HG03280 (cell line): ENCODE data around the gene SLFN14.
"Not testable (repeated sequence)": the region's sequence is repeated elsewhere in the genome, so short reads cannot be mapped to it uniquely, and the experiment has no call there.

Experiments used
- ATAC-seq: cut with Tn5 transposase; IDR thresholded peaks from one replicate; pipeline ENCODE4 v1.9.1; 2021; ENCODE audit warnings: mild to moderate bottlenecking, moderate library complexity; ENCODE audit not compliant: unreplicated experiment

The SLFN14 gene

DNA sequence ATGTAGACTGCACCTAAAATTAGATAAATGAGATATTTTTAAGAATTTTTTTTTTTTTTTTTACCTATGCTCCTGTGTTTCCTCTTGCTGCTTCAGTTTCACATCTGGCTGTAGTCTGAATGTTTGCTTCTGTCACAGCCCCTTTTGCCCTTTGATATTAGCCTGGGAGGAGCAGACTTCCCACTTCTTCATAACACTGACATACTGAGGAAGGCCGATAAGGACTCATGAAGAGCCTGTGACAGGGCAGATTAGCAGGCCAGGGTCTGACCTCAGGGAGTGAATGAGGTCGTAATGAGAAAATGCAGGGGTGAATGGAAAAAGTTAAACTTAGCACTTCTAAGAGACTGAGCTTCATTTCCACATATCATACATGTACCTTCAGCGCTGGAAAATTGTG is at the start of gene SLFN14:
TSS of gene SLFN14 (minus strand) at position 117 of the 400 bp plus-strand sequence. CDS start 2,757 bp downstream, outside the sequence.
- no peak for ATAC-seq

DNA sequence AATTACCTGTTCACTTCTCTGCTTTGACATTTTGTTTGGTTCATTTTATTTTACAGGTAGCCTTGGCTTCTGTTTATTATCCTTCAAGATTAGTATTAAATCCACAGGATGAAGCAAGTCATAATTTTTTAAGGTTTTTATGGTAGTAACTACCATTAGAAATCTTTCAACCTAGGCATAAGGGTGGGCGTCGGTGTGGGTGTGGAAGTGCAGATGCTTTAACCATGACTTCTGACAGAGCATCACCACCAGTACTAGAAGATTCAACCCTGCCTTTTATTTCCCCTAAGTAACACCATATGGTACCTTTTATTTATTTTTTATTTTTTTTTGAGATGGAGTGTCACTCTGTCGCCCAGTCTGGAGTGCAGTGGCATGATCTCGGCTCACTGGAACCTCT is 49.2 kb upstream of the SLFN14 start:
- ATAC-seq, result no peak

DNA sequence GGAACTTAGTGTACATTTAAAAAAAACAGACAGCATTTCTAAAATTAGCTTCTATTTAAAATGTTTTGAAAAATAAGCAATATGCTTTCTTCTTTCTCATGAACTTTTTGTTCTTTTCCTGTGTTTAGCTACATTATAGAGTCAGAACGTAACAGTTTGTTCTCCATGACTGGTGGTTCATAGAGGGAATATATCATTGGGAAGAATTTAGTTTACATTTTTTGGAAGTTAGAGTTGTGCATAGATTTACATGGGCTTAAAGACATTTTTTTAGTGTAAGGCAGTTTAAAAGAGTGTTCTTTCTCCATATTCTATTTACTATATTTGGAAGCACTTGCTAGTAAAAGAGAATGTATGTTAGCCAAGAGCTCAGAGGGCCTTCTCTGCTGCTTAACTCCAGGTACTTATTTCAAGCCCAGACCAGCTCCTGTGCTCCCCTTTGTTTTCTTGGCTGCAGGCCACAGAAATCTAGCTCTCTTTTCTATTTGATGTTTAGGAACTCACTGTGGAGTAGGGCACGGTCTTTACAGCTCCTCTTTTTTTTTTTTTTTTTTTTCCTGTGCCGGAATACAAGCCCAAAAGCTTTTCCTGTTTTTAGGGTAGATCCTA is 46.7 kb upstream of the SLFN14 start:
- no peak for ATAC-seq

DNA sequence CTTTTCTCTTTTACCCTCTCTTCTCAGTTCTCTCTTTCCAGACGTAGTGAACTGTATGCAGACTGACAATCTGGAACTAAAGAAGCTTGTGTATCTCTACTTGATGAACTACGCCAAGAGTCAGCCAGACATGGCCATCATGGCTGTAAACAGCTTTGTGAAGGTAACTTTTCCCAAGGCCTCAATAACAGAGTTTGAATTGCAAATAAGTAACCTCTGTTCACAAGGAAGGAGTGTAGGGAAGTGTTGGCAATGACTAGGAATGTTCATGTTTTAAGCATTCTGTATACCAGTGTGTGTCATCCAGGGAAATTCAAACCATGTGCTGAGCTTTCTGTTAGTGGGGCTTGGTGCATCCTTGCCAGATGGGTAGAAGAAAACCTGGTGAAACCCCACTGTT is 45.1 kb upstream of the SLFN14 start:
- no peak for ATAC-seq

DNA sequence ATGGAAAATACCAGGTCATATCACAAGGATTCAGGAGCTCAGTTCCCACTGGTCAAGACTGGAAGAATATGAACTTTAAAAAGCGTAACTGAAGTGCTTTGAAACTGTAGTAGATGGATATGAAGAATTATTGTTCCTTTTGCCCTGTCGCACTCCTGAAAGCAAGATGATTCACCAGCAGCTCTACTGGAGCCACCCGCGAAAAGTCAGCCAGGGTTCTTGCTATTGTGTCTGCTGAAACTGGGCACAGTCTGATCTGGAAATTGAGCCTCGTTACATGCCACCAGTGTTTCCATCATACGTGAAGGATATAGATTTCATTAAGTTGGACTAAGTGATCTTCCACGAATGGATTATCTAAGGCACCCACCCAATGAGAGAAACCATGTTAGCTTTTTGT is 43.1 kb upstream of the SLFN14 start:
- no peak for ATAC-seq

DNA sequence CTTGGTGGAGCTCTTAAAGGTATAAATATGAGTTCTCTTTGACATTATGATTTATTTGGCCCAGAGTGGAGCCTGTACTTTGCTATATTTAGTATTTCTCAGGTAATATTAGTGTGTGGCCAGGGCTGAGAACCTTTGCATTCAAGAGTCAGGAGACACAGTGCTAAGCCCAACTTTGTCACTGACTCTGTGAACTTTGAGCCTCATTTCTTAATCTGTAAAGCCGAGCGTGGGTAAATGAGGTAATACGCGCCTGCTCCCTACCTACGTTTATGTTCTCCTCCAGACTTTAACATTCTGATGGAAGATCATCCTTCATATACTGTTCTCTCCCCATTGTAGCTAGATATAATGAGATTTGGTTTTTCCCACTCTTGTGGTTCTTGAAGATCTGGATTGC is 37.0 kb upstream of the SLFN14 start:
- ATAC-seq, result no peak

DNA sequence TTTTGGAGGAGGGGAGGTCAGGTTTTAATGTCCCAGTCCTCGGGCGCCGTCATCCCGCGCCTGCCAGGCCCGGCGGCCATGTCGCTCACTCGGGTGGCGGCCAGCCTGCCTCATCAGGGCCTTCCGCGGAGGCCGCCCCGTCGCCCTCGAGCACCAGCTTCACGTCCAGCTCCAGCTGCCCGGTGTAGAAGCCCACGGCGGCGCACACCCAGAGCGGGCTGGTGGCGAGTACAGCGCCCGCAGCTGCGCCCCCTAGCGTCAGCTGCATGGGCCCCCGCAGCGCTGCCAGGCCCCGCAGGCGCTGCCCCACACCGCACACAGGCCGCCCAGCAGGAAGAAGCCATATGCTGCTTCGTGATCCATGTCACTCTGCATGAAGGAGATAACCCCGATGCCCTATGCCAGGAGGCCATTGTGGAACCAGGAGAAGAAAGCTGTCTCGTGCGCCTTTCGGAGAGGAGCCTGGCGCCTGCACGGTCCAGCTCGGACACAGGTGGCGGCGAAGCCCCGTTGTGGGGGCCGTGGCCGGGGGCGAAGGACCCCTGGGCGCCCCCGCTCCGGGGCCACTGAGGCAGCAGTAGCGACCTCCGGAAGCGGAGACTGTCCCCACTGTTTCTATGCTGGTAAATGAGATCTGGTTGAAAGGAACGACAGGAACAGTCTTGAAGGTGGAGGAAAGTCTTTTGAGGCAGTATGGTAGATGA is 36.1 kb upstream of the SLFN14 start:
- no peak for ATAC-seq

DNA sequence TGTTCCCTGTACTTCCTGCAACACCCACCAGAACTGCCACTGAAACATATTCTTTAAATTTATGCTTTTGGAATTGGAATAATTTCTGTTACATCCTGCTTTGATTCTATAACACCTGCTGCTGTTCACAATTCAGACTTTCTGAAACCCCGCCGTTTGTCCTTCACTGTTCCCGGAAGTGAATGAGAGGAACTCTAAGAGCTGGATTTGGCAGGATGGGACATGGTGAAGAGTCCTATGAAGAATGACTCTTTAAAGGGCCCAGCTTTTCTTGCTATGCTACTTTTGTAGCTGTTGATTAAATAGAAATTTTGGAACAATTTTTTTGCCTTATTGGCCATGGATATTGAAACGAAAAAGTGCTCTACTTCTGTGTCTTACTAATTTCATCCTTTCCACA is 35.5 kb upstream of the SLFN14 start:
- ATAC-seq, result no peak

DNA sequence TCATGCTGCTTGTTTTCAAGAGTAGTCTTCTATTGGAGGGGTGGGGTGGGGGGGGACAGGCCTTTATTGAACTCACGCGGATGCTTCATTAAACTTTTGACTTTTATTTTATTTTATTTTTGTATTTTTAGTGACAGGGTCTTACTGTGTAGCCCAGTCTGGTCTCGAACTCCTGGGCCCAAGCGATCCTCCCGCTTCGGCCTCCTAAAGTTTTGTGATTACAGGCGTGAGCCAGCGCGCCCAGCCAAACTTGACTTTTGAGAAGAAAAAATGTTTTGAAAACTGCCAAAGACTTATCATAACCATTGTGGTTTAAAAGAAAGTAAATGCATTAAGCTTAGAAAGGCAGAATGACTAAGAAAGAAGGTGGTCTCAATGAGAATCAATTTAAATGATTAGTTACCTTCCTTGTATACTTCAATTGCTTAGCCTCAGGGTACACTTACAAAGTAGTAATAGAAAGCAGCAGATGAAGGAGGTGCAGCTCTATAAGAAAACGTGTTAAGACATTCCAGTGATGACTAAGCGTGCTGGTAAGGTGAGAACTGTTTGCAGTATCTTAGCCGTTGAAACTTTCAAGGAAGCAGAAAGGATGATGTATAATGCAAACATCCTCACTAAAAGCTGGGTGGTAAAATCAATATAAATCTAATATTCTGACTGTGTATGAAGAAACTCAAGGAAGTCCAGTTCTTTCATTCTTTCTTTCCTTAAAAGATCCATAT is 27.7 kb upstream of the SLFN14 start:
- ATAC-seq, result no peak

DNA sequence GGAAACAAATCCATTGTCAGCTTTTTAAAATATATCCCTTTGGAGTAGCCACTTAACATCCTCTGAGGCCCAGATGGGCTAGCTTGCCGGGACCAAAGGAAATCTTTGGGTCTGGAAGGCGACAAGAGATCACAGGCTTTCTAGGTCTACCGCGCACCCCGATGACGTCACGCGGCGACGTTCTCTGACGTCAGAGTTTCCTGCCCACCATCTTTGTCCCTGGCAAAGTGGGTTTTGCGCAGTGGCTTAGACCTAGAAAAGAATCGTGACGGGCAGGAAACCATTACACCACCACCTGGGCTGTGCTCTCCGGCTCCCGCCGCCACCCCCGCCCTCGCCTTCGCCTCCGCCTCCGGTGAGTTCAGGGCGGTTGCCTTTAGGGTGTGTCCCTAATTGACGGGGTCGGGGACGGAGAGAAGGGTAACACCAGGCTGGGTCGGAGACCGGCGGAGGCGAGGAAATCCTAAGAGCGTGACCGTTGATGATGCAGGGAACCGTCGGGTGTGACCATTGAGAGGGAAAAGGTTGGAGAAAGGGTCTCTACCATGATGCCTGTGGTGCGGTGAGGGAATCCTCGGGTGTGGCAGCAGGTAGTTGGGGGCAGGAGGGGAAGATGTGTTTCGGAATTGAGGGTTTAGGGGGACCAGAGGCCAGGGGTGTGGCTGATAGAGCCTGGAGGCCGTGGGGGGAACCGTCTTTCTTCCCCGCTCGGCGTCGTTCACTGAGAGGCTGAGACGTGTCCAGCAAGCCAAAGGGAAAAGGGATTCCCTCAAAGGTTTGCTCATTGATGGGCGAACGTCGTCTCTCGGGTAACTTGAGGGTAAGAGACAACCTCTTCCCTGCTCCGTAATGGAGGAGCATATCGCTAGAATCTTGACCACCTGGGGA is 26.7 kb upstream of the SLFN14 start, which contains the start of gene AP2B1:
TSS of gene AP2B1 (plus strand) at position 249 of the 888 bp plus-strand sequence. CDS start 6,709 bp downstream, outside the sequence.
- ATAC-seq, result peak; percentile 93

DNA sequence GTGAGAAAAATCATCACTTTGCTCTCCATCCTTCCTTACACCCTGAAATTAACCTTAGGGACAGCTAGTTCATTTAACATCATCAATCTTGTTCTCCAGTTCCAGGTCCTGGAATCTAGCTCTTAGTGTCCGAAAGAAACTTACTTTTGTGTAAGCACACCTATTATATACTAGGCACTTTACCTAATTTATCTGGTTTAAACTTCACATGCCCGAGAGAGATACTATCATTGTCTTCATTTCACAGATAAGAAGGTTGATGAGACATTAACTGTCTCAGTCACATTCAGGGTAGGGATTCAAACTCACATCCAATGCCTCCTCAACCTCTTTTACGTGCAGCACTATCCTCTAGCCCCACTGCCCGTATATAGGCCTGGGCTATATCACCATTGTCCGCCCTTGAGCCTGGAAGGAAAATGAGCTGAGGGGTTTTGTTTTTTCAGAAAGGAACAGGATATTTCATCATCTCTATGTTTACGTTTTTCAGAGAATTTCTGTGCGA is 26.0 kb upstream of the SLFN14 start:
- no peak for ATAC-seq

DNA sequence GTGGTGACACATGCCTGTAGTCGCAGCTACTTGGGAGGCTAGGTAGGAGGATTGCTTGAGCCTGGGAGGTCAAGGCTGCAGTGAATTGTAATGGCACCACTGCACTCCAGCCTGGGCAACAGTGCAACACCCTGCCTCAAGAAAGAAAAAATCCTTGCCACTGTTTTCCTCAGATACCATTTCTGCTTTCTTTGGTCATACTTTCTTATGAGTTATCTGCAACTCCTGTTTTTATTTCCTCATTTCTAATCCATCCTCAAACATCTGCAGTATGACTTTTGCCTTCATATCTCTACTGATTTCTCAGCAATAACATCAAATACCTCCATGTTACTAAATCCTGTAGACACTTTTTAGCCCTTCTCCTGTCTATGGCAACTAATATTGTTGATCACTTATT is 23.4 kb upstream of the SLFN14 start:
- ATAC-seq, result no peak

DNA sequence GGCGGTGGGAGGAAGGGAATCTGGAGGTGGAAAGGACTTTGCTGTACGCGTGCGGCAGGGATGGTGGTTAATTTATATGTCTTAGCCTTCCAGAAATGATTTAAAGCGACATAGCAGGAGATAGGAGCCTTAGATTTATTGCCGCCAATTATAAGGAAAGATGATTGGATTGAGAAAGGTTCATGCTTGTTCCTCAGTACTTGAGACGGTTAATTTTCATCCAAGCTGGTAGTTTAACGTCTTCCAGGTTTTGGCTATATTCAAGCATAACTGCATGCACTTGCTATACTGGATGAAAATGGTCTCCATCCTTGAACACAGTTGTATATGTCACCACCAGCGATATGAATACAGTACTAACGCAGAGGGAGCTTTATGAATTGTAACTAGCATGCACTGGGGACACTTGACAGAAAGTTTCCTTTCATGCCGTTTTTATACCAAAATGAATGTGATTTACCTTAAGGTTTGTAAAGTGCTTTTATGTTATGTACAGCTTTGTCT is 18.4 kb upstream of the SLFN14 start:
- ATAC-seq, result no peak

DNA sequence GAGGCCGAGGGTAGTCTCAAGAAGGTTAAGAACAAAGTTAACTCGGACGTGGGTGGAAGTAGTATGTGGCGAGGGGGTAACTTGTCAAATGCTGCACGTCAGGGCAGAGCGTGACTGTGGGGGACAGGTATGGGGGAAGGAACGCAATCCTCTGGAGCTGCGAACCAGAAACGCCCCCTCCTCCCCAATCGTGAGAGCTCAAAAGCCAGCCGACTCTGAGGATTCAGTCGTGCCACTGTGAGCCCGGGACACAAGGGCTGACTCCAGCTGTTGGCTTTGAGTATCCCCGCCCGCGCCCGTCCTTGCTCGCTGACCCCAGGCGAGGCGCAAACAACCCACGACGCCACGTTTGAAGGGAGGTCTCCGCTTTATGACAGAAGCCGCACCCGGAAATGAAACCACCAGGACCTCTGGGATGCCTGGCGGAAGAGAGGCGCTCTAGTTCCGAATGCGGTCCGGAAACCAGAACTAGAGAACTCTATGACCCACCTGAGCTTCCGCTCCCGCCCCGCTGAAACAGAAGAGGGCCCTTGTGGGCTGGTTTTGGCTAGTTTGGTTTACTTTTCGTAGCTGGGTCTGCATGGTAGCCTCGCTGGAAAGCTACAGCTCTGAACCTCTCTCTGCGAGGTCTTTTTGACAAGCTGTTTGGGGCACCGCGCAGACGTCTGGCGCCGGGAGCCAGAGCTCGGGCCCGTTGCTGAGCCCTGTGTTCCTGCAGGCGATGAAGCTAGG is 17.7 kb upstream of the SLFN14 start, which contains the start of gene PEX12:
TSS of gene PEX12 (minus strand) at position 375 of the 732 bp plus-strand sequence. CDS start 550 bp downstream, outside the sequence.
- ATAC-seq, result peak; percentile 84

DNA sequence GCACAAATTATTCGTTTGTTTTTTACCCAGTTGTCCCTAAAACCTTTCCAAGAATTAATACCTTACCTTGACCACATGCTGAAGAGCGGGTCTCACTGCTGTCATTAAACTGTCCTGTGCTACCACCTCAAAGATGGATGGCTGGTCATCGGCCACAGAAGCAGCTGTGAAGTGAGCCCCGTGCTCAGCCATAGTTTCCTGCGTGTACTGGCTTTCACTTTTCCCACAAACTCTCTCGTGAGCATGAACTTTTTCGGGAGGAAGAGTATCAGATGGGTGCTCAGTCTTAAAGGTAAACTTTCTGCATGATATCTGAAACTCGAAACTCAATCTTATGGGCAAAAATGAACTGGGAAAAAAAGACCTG is 17.2 kb upstream of the SLFN14 start:
- ATAC-seq, result no peak

DNA sequence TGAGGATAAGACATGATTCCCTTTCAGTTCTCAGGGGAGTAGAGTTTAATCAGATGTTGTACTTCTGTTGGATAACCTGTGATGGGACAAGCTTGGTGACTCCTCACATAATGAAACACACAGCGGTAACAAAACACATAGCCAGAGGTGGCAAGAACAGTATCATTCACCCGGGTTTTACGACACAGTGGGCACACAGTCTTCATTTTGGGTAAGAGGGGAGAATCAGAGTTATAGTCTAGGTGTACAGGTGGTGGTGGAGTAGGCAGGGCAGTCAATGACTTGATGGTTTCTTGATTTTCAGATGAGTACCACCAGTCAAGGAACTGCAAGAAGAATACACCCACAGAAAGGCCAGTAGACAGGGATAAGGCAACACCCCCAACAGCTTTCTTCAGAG is 15.1 kb upstream of the SLFN14 start:
- ATAC-seq, result no peak

DNA sequence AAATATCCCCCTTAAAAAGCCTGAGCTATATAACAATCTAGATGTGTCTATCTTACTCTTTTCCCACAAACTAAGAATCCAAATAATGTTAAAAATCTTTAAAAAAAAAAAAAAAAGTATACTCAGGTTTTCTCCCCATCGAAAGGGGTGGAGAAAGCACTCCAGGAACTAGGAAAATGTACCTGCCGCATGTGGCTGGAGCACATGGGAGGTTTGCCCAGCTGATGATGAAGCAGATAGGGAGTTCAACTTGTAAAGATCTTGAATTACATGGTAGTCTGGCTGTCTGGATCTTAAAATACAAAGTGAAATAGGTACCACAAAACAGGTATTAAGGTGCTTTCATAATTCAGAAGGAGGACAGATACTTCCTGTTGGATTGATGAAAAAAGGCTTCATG is 8.8 kb upstream of the SLFN14 start:
- no peak for ATAC-seq

DNA sequence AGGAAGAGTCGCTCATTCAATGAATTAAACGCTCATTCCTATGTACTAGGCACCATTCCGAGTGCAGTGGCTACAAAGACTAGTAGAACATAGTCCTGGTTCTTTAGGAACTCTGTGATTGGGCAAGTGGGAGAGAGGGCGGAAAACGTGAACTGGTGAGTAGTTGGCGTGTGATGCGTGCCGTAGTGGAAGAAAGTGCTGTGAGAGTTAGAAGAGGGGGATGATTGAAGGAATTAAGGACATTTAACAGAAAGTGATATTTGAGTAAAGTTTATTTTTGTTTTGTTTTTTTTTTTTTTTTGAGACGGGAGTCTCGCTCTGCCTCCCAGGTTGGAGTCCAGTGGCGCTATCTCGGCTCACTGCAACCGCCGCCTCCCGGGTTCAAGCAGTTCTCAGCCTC is 7.9 kb upstream of the SLFN14 start:
- ATAC-seq, result no peak

DNA sequence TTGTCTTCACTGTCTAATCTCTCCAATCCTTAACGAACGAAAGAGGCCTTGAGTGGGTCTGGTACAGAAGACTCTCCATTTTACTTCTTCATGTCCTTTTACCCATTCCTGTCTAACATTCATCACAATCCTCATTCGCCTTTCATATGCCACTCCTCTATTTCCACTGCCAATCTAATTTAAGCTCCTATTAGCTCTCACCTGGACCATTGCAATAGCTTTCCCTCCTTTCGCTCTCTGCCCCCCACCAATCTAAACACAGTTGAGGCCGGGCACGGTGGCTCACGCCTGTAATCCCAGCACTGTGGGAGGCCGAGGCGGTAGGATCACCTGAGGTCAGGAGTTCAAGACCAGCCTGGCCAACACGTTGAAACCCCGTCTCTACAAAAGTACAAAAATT is 6.3 kb upstream of the SLFN14 start:
- ATAC-seq, result no peak

DNA sequence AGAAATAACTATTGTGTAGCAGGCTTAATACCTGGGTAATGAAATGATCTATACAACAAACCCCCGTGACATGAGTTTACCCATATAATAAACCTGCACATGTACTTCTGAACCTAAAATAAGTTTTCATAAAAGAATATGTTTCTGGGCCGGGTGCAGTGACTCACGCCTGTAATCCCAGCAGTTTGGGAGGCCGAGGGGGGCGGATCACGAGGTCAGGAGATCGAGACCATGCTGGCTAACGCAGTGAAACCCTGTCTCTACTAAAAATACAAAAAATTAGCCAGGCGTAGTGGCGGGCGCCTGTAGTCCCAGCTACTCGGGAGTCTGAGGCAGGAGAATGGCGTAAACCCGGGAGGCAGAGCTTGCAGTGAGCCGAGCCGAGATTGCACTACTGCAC is 2.6 kb upstream of the SLFN14 start:
- ATAC-seq, result not testable (repeated sequence)
